SK-N-SH (cell line): ENCODE results near the gene WASF2. TPM values are rescaled to one million over a fixed set of nuclear protein-coding genes. Genes with fewer than 3 reads are reported as not detected.

Source experiments
- CTCF ChIA-PET: fragments of 300-600, 350-600 bp; formaldehyde crosslinking; extraction: SDS; loops from one replicate; lab custom pipeline; 2021; lab: Yijun Ruan, JAX
- POLR2A ChIA-PET: fragments of 350-600 bp; sonication (Branson Sonifier 250); formaldehyde crosslinking; extraction: SDS; loops from one replicate; lab custom pipeline; 2020; ENCODE audit warnings: antibody characterized with exemption, inconsistent platforms; lab: Yijun Ruan, JAX
- DNase-seq: peaks from one replicate; pipeline ENCODE4 v3.0.0; 2012
- H2AFZ ChIP-seq: fragments of 200-600 bp; sonication (generic); 2 replicates; pipeline ENCODE4 v1.8.1; 2016; ENCODE audit warnings: antibody characterized with exemption, mild to moderate bottlenecking, low read depth
- H3F3A ChIP-seq: fragments of 200-600 bp; sonication (generic); replicated peaks from 2 replicates; pipeline ENCODE3; 2016; ENCODE audit warnings: antibody characterized with exemption, mild to moderate bottlenecking; ENCODE audit not compliant: insufficient read depth
- H3K27ac ChIP-seq, 2 experiments: fragments of 200-500 bp in 1 of 2; fragments of 200-600 bp in 1 of 2; sonication (Bioruptor generic) in 1 of 2; sonication (generic), shearing (Covaris generic) in 1 of 2; 2 replicates each; pipeline versions ENCODE4 v1.5.1 to v1.6.1; 2014 to 2016; ENCODE audit warnings: low read depth in 2 of 2, inconsistent platforms in 1 of 2, low read length in 1 of 2, mild to moderate bottlenecking in 1 of 2, mixed read lengths in 1 of 2
- H3K27me3 ChIP-seq: fragments of 200-600 bp; sonication (generic), shearing (Covaris generic); 2 replicates; pipeline ENCODE4 v1.6.1; 2016; ENCODE audit warnings: mixed run types; ENCODE audit not compliant: insufficient read depth
- H3K36me3 ChIP-seq, 2 experiments: fragments of 200-500 bp in 1 of 2; fragments of 200-600 bp in 1 of 2; sonication (Bioruptor generic) in 1 of 2; sonication (generic) in 1 of 2; replicated peaks in 1 of 2; 2 replicates each; pipeline versions ENCODE3 to v1.5.1; 2014 to 2016; ENCODE audit warnings: low read length in 1 of 2, mild to moderate bottlenecking in 1 of 2; ENCODE audit not compliant: insufficient read depth in 2 of 2, control insufficient read depth in 1 of 2
- H3K4me1 ChIP-seq, 2 experiments: fragments of 200-500 bp in 1 of 2; fragments of 200-600 bp in 1 of 2; sonication (Bioruptor generic) in 1 of 2; sonication (generic), shearing (Covaris generic) in 1 of 2; 2 replicates each; pipeline versions ENCODE4 v1.5.1 to v1.6.1; 2014 to 2016; ENCODE audit warnings: low read depth in 1 of 2, low read length in 1 of 2, mixed run types in 1 of 2; ENCODE audit not compliant: insufficient read depth in 2 of 2, control insufficient read depth in 1 of 2
- H3K4me2 ChIP-seq: fragments of 200-600 bp; sonication (generic), shearing (Covaris generic); 2 replicates; pipeline ENCODE4 v1.6.1; 2017; ENCODE audit warnings: mixed run types
- H3K4me3 ChIP-seq, 2 experiments: fragments of 200-500 bp in 1 of 2; fragments of 200-600 bp in 1 of 2; sonication (Bioruptor generic) in 1 of 2; sonication (generic), shearing (Covaris generic) in 1 of 2; 2 replicates each; pipeline versions ENCODE4 v1.5.1 to v1.8.1; 2014 to 2016; ENCODE audit warnings: low read depth in 2 of 2, inconsistent platforms in 1 of 2, low read length in 1 of 2, mild to moderate bottlenecking in 1 of 2, mixed read lengths in 1 of 2, moderate library complexity in 1 of 2
- H3K79me2 ChIP-seq: fragments of 200-600 bp; sonication (generic); 2 replicates; pipeline ENCODE4 v1.8.1; 2017; ENCODE audit warnings: mild to moderate bottlenecking; ENCODE audit not compliant: insufficient read depth
- H3K9ac ChIP-seq: fragments of 200-600 bp; sonication (generic); 2 replicates; pipeline ENCODE4 v1.6.1; 2017; ENCODE audit warnings: mixed run types
- H3K9me2 ChIP-seq: fragments of 200-600 bp; sonication (generic); 2 replicates; pipeline ENCODE4 v1.6.1; 2017; ENCODE audit warnings: mixed run types
- H3K9me3 ChIP-seq: fragments of 200-600 bp; sonication (generic); 2 replicates; pipeline ENCODE4 v1.6.1; 2017; ENCODE audit warnings: mixed run types, mild to moderate bottlenecking, moderate library complexity
- H4K20me1 ChIP-seq: fragments of 200-600 bp; sonication (generic); 2 replicates; pipeline ENCODE4 v1.6.1; 2017; ENCODE audit warnings: mild to moderate bottlenecking, mixed run types; ENCODE audit not compliant: insufficient read depth
- EP300 ChIP-seq, 2 experiments: IDR thresholded peaks; 2 replicates each; pipeline versions ENCODE4 v1.4.0 to v1.6.1; 2012; ENCODE audit warnings: borderline replicate concordance in 1 of 2, low read depth in 1 of 2, low read length in 1 of 2
- EZH2phosphoT487 ChIP-seq: fragments of 200-600 bp; sonication (generic); IDR thresholded peaks from 2 replicates; pipeline ENCODE4 v1.6.1; 2017; ENCODE audit warnings: low read depth, mixed run types, mild to moderate bottlenecking, antibody characterized with exemption, moderate library complexity, borderline replicate concordance
- FOSL2 ChIP-seq: IDR thresholded peaks from 2 replicates; pipeline ENCODE4 v1.4.0; 2012; ENCODE audit warnings: low read depth, mild to moderate bottlenecking, moderate library complexity, borderline replicate concordance
- JUND ChIP-seq: IDR thresholded peaks from 2 replicates; pipeline ENCODE4 v1.4.0; 2012
- MEF2A ChIP-seq: IDR thresholded peaks from 2 replicates; pipeline ENCODE4 v1.4.0; 2012; ENCODE audit warnings: low read depth, borderline replicate concordance
- NFIC ChIP-seq: IDR thresholded peaks from 2 replicates; pipeline ENCODE4 v1.4.0; 2012; ENCODE audit warnings: borderline replicate concordance
- NRF1 ChIP-seq: IDR thresholded peaks from 2 replicates; pipeline ENCODE4 v1.6.1; 2012; ENCODE audit warnings: low read depth, mild to moderate bottlenecking, low read length
- RFX5 ChIP-seq: IDR thresholded peaks from 2 replicates; pipeline ENCODE4 v1.6.1; 2012; ENCODE audit warnings: mild to moderate bottlenecking, improper control_type of control experiment, low read length
- SMC3 ChIP-seq: IDR thresholded peaks from 2 replicates; pipeline ENCODE4 v1.6.1; 2012; ENCODE audit warnings: low read depth, low read length, improper control_type of control experiment
- YY1 ChIP-seq: IDR thresholded peaks from 2 replicates; pipeline ENCODE4 v1.4.0; 2012; ENCODE audit warnings: low read depth, mild to moderate bottlenecking
- ZBTB33 ChIP-seq: IDR thresholded peaks from 2 replicates; pipeline ENCODE4 v1.4.0; 2012; ENCODE audit warnings: low read depth, borderline replicate concordance
- WGBS: methylation state at CpG from one replicate; pipeline ENCODE4 v1.1.6; 2017; ENCODE audit warnings: low lambda C conversion rate; 5-methylcytosine and 5-hydroxymethylcytosine counted together
- polyA plus RNA-seq, 3 experiments: library from polyadenylated mRNA; depleted of rRNA; stranded (reverse); fragments of >200 nt; gene quantifications; 2 replicates each; pipeline ENCODE4 v1.2.3, GENCODE V29; 2012
- TF ChIP-seq, protein P1 (sequence below): fragments of 150-350 bp; IDR thresholded peaks from 2 replicates; pipeline ENCODE4 v1.6.1; 2017; ENCODE audit warnings: antibody characterized with exemption, low read length, low read depth, borderline replicate concordance
- TF ChIP-seq, protein P2 (sequence below): IDR thresholded peaks from 2 replicates; pipeline ENCODE4 v1.4.0; 2012; ENCODE audit warnings: low read depth

WASF2 gene
- polyA plus RNA-seq, 1 of the 3 experiments (the other 2 are of a cell fraction): 27.1 TPM

GRCh38 chr1:27530192-27530591 is 40.2 kb upstream of the WASF2 start:
- no peak overlapping the region for H3K27ac ChIP-seq
- CTCF ChIA-PET: interaction anchor here (1.1 kb wide), 2 partner anchors 26 to 39 kb away, joined by 3 read pairs; no protein-coding TSS in a partner anchor

GRCh38 chr1:27529704-27530018 is 39.7 kb upstream of the WASF2 start:
- Histone ChIP-seq H3K9ac (no peak overlapping the region), H2AFZ (no peak overlapping the region), H3K4me2 (no peak overlapping the region), H3K4me3 (no peak overlapping the region), H4K20me1 (no peaks in the 10 kb centered on the region), H3F3A (no peaks in the 10 kb centered on the region), H3K79me2 (no peaks in the 10 kb centered on the region), H3K36me3 (peaks cover 9 to 11% of the 10 kb centered on the region in 2 experiments), H3K27ac (no peak overlapping the region), H3K27me3 (no peaks in the 10 kb centered on the region), H3K9me2 (no peaks in the 10 kb centered on the region), H3K4me1 (peaks cover 3 to 41% of the 10 kb centered on the region in 2 experiments; a peak in 1 of 4 replicates), H3K9me3 (no peaks in the 10 kb centered on the region)
- POLR2A ChIA-PET: no interaction called here
- CTCF ChIA-PET: interaction anchor here (0.6 to 1.1 kb wide), 3 partner anchors 27 to 142 kb away, joined by 3 read pairs; no protein-coding TSS in a partner anchor
- 93% methylated on average over 5 of the region's 5 CpGs for WGBS
- no peak for DNase-seq
- TF ChIP-seq, protein P1, sequence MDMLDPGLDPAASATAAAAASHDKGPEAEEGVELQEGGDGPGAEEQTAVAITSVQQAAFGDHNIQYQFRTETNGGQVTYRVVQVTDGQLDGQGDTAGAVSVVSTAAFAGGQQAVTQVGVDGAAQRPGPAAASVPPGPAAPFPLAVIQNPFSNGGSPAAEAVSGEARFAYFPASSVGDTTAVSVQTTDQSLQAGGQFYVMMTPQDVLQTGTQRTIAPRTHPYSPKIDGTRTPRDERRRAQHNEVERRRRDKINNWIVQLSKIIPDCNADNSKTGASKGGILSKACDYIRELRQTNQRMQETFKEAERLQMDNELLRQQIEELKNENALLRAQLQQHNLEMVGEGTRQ: no peak
- no peak for TF ChIP-seq YY1
- no peak for TF ChIP-seq FOSL2
- TF ChIP-seq EP300 (IDR thresholded peaks at IDR 0.05; ENCODE audit: borderline replicate concordance in 1 of 2, low read depth in 1 of 2, low read length in 1 of 2): no peak
- TF ChIP-seq JUND: no peak

More at GRCh38 chr1:27530192-27530591, 40.2 kb upstream of the WASF2 start:
- H3K79me2 ChIP-seq: no peaks in the 10 kb centered on the region
- POLR2A ChIA-PET: no interaction called here
- H3K4me1 ChIP-seq: peaks cover 1 to 43% of the 10 kb centered on the region in 2 experiments; a peak in 1 of 4 replicates
- H4K20me1 ChIP-seq: no peaks in the 10 kb centered on the region
- WGBS: 99% methylated on average over 10 of the region's 10 CpGs
- no peak for TF ChIP-seq EP300 (IDR thresholded peaks at IDR 0.05; ENCODE audit: borderline replicate concordance in 1 of 2, low read depth in 1 of 2, low read length in 1 of 2)
- TF ChIP-seq MEF2A: no peak
- TF ChIP-seq EZH2phosphoT487: no peak
- TF ChIP-seq JUND: no peak
- TF ChIP-seq NRF1: no peak
- no peak for TF ChIP-seq RFX5
- TF ChIP-seq, protein P1: no peak
- TF ChIP-seq, protein P2, sequence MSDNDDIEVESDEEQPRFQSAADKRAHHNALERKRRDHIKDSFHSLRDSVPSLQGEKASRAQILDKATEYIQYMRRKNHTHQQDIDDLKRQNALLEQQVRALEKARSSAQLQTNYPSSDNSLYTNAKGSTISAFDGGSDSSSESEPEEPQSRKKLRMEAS: no peak
- no peak for TF ChIP-seq SMC3
- no peak for TF ChIP-seq ZBTB33
- no peak for TF ChIP-seq NFIC
- no peak for DNase-seq
- H3K9me2 ChIP-seq: no peaks in the 10 kb centered on the region
- no peak overlapping the region for H2AFZ ChIP-seq
- H3K9ac ChIP-seq: no peak overlapping the region
- no peak overlapping the region for H3K4me3 ChIP-seq
- H3K9me3 ChIP-seq: no peaks in the 10 kb centered on the region
- H3F3A ChIP-seq: no peaks in the 10 kb centered on the region
- peaks cover 9 to 14% of the 10 kb centered on the region in 2 experiments for H3K36me3 ChIP-seq
- H3K27me3 ChIP-seq: no peaks in the 10 kb centered on the region
- no peak overlapping the region for H3K4me2 ChIP-seq
